Measurements from ENCODE around the gene HRH2.
A peak's percentile ranks its signal among the peaks of the same experiment; 100 is the strongest.

Gene HRH2

GRCh38 chr5:175712313-175712680 is 54.4 kb downstream of the HRH2 start:
- Histone ChIP-seq H3K4me3 (ENCODE audit: low read length in 2 of 2) (no peak overlapping the region), H3K9me3 (replicated peaks in 1 of 2; ENCODE audit: control insufficient read depth in 2 of 2, insufficient read depth in 1 of 2, low read depth in 1 of 2, low read length in 2 of 2) (peaks cover 4% of the 10 kb centered on the region in 2 donors), H2AK5ac (ENCODE audit: low read depth, low read length) (no peak overlapping the region), H2BK5ac (ENCODE audit: low read length) (no peak overlapping the region), H3K27me3 (ENCODE audit: control insufficient read depth in 3 of 3, insufficient read depth in 3 of 3, low read depth in 1 of 3, low read length in 3 of 3) (peaks cover 0 to 3% (median 0%) of the 10 kb centered on the region in 3 experiments), H3K4me2 (ENCODE audit: insufficient read depth, low read length, poor library complexity, severe bottlenecking) (no peak overlapping the region), H4K91ac (ENCODE audit: low read depth, low read length, poor library complexity) (no peak overlapping the region), H3K79me1 (ENCODE audit: low read depth, low read length) (peaks cover 2% of the 10 kb centered on the region), H2BK120ac (ENCODE audit: low read depth, low read length) (no peak overlapping the region), H3K18ac (ENCODE audit: low read length) (no peak overlapping the region), H4K8ac (ENCODE audit: low read depth, low read length) (no peak overlapping the region), H2BK12ac (ENCODE audit: low read length) (no peak overlapping the region), H3K4ac (ENCODE audit: low read length) (no peak overlapping the region), H2BK15ac (ENCODE audit: low read length) (no peak overlapping the region), H3K23ac (ENCODE audit: low read depth, low read length, poor library complexity) (no peak overlapping the region), H3K27ac (replicated peaks; ENCODE audit: low read length) (no peak overlapping the region), H3K14ac (ENCODE audit: low read length) (no peak overlapping the region), H2AFZ (ENCODE audit: low read length) (no peak overlapping the region), H3K4me1 (ENCODE audit: control insufficient read depth in 2 of 2, insufficient read depth in 1 of 2, low read depth in 1 of 2, low read length in 2 of 2) (no peaks in the 10 kb centered on the region), H3K9ac (ENCODE audit: low read depth, low read length, poor library complexity) (no peak overlapping the region), H3K36me3 (replicated peaks in 1 of 2; ENCODE audit: control insufficient read depth in 2 of 2, insufficient read depth in 2 of 2, low read length in 2 of 2) (no peaks in the 10 kb centered on the region)
- no CpG with 5 or more reads among the region's 8 CpGs for WGBS, 2 donors (ENCODE audit: extremely low coverage in 2 of 2, insufficient read length in 2 of 2, insufficient replicate concordance in 1 of 2)
- DNase-seq (ENCODE audit: low spot score), result no peak

- Histone ChIP-seq H2AFZ (ENCODE audit: low read length) (no peak overlapping the region), H4K91ac (ENCODE audit: low read depth, low read length, poor library complexity) (no peak overlapping the region), H3K4me1 (ENCODE audit: control insufficient read depth in 2 of 2, insufficient read depth in 1 of 2, low read depth in 1 of 2, low read length in 2 of 2) (no peaks in the 10 kb centered on the region), H3K23ac (ENCODE audit: low read depth, low read length, poor library complexity) (no peak overlapping the region), H2BK12ac (ENCODE audit: low read length) (no peak overlapping the region), H3K27ac (replicated peaks; ENCODE audit: low read length) (no peak overlapping the region), H3K27me3 (ENCODE audit: control insufficient read depth in 3 of 3, insufficient read depth in 3 of 3, low read depth in 1 of 3, low read length in 3 of 3) (peaks cover 0 to 3% (median 0%) of the 10 kb centered on the region in 3 experiments), H3K36me3 (replicated peaks in 1 of 2; ENCODE audit: control insufficient read depth in 2 of 2, insufficient read depth in 2 of 2, low read length in 2 of 2) (no peaks in the 10 kb centered on the region), H2BK120ac (ENCODE audit: low read depth, low read length) (no peak overlapping the region), H2BK15ac (ENCODE audit: low read length) (no peak overlapping the region), H3K18ac (ENCODE audit: low read length) (no peak overlapping the region), H3K79me1 (ENCODE audit: low read depth, low read length) (peaks cover 2% of the 10 kb centered on the region), H3K4me3 (ENCODE audit: low read length in 2 of 2) (no peak overlapping the region), H2BK5ac (ENCODE audit: low read length) (no peak overlapping the region), H3K4ac (ENCODE audit: low read length) (no peak overlapping the region), H3K9ac (ENCODE audit: low read depth, low read length, poor library complexity) (peak overlapping the region; percentile 67), H4K8ac (ENCODE audit: low read depth, low read length) (no peak overlapping the region), H2AK5ac (ENCODE audit: low read depth, low read length) (no peak overlapping the region), H3K4me2 (ENCODE audit: insufficient read depth, low read length, poor library complexity, severe bottlenecking) (no peak overlapping the region), H3K9me3 (replicated peaks in 1 of 2; ENCODE audit: control insufficient read depth in 2 of 2, insufficient read depth in 1 of 2, low read depth in 1 of 2, low read length in 2 of 2) (peaks cover 4% of the 10 kb centered on the region in 2 donors), H3K14ac (ENCODE audit: low read length) (no peak overlapping the region)
- no peak for DNase-seq (ENCODE audit: low spot score)
- whole genome bisulfite sequencing, 2 donors (ENCODE audit: extremely low coverage in 2 of 2, insufficient read length in 2 of 2, insufficient replicate concordance in 1 of 2), result no CpG with 5 or more reads among the region's 11 CpGs
Observed at GRCh38 chr5:175712681-175713085, 54.8 kb downstream of the HRH2 start.

GRCh38 chr5:175713930-175714329 is 56.1 kb downstream of the HRH2 start:
- Histone ChIP-seq H3K4me2 (ENCODE audit: insufficient read depth, low read length, poor library complexity, severe bottlenecking) (no peak overlapping the region), H3K23ac (ENCODE audit: low read depth, low read length, poor library complexity) (no peak overlapping the region), H3K14ac (ENCODE audit: low read length) (no peak overlapping the region), H3K4me3 (ENCODE audit: low read length in 2 of 2) (no peak overlapping the region), H2AK5ac (ENCODE audit: low read depth, low read length) (no peak overlapping the region), H3K36me3 (replicated peaks in 1 of 2; ENCODE audit: control insufficient read depth in 2 of 2, insufficient read depth in 2 of 2, low read length in 2 of 2) (no peaks in the 10 kb centered on the region), H2BK120ac (ENCODE audit: low read depth, low read length) (no peak overlapping the region), H4K91ac (ENCODE audit: low read depth, low read length, poor library complexity) (no peak overlapping the region), H2BK12ac (ENCODE audit: low read length) (no peak overlapping the region), H3K79me1 (ENCODE audit: low read depth, low read length) (peaks cover 2% of the 10 kb centered on the region), H2BK5ac (ENCODE audit: low read length) (no peak overlapping the region), H4K8ac (ENCODE audit: low read depth, low read length) (no peak overlapping the region), H2AFZ (ENCODE audit: low read length) (no peak overlapping the region), H3K27me3 (ENCODE audit: control insufficient read depth in 3 of 3, insufficient read depth in 3 of 3, low read depth in 1 of 3, low read length in 3 of 3) (peaks cover 0 to 3% (median 0%) of the 10 kb centered on the region in 3 experiments), H3K4ac (ENCODE audit: low read length) (no peak overlapping the region), H3K9me3 (replicated peaks in 1 of 2; ENCODE audit: control insufficient read depth in 2 of 2, insufficient read depth in 1 of 2, low read depth in 1 of 2, low read length in 2 of 2) (peaks cover 4% of the 10 kb centered on the region in 2 donors), H2BK15ac (ENCODE audit: low read length) (no peak overlapping the region), H3K9ac (ENCODE audit: low read depth, low read length, poor library complexity) (no peak overlapping the region), H3K18ac (ENCODE audit: low read length) (no peak overlapping the region), H3K4me1 (ENCODE audit: control insufficient read depth in 2 of 2, insufficient read depth in 1 of 2, low read depth in 1 of 2, low read length in 2 of 2) (no peaks in the 10 kb centered on the region), H3K27ac (replicated peaks; ENCODE audit: low read length) (no peak overlapping the region)
- no CpG with 5 or more reads among the region's 3 CpGs for WGBS, 2 donors (ENCODE audit: extremely low coverage in 2 of 2, insufficient read length in 2 of 2, insufficient replicate concordance in 1 of 2)
- no peak for DNase-seq (ENCODE audit: low spot score)

- Histone ChIP-seq H3K14ac (ENCODE audit: low read length) (no peak overlapping the region), H2BK12ac (ENCODE audit: low read length) (no peak overlapping the region), H2BK5ac (ENCODE audit: low read length) (no peak overlapping the region), H3K4ac (ENCODE audit: low read length) (no peak overlapping the region), H3K18ac (ENCODE audit: low read length) (no peak overlapping the region), H3K27ac (replicated peaks; ENCODE audit: low read length) (no peak overlapping the region), H4K91ac (ENCODE audit: low read depth, low read length, poor library complexity) (no peak overlapping the region), H3K36me3 (replicated peaks in 1 of 2; ENCODE audit: control insufficient read depth in 2 of 2, insufficient read depth in 2 of 2, low read length in 2 of 2) (no peaks in the 10 kb centered on the region), H2BK15ac (ENCODE audit: low read length) (no peak overlapping the region), H2BK120ac (ENCODE audit: low read depth, low read length) (no peak overlapping the region), H3K4me3 (ENCODE audit: low read length in 2 of 2) (no peak overlapping the region), H4K8ac (ENCODE audit: low read depth, low read length) (no peak overlapping the region), H2AFZ (ENCODE audit: low read length) (no peak overlapping the region), H3K4me1 (ENCODE audit: control insufficient read depth in 2 of 2, insufficient read depth in 1 of 2, low read depth in 1 of 2, low read length in 2 of 2) (no peaks in the 10 kb centered on the region), H3K23ac (ENCODE audit: low read depth, low read length, poor library complexity) (no peak overlapping the region), H3K79me1 (ENCODE audit: low read depth, low read length) (peaks cover 2% of the 10 kb centered on the region), H2AK5ac (ENCODE audit: low read depth, low read length) (no peak overlapping the region), H3K4me2 (ENCODE audit: insufficient read depth, low read length, poor library complexity, severe bottlenecking) (no peak overlapping the region), H3K9me3 (replicated peaks in 1 of 2; ENCODE audit: control insufficient read depth in 2 of 2, insufficient read depth in 1 of 2, low read depth in 1 of 2, low read length in 2 of 2) (peaks cover 2 to 4% of the 10 kb centered on the region in 2 donors), H3K9ac (ENCODE audit: low read depth, low read length, poor library complexity) (no peak overlapping the region), H3K27me3 (ENCODE audit: control insufficient read depth in 3 of 3, insufficient read depth in 3 of 3, low read depth in 1 of 3, low read length in 3 of 3) (peaks cover 0 to 3% (median 0%) of the 10 kb centered on the region in 3 experiments)
- WGBS, 2 donors (ENCODE audit: extremely low coverage in 2 of 2, insufficient read length in 2 of 2, insufficient replicate concordance in 1 of 2), result no CpG with 5 or more reads among the region's 7 CpGs
- no peak for DNase-seq (ENCODE audit: low spot score)
Observed at GRCh38 chr5:175714479-175715085, 56.7 kb downstream of the HRH2 start.
